ENCODE measurements around the gene SCP2. TPM values are rescaled to one million over a fixed set of nuclear protein-coding genes. Genes with fewer than 3 reads are reported as not detected.

The SCP2 gene, protein sequence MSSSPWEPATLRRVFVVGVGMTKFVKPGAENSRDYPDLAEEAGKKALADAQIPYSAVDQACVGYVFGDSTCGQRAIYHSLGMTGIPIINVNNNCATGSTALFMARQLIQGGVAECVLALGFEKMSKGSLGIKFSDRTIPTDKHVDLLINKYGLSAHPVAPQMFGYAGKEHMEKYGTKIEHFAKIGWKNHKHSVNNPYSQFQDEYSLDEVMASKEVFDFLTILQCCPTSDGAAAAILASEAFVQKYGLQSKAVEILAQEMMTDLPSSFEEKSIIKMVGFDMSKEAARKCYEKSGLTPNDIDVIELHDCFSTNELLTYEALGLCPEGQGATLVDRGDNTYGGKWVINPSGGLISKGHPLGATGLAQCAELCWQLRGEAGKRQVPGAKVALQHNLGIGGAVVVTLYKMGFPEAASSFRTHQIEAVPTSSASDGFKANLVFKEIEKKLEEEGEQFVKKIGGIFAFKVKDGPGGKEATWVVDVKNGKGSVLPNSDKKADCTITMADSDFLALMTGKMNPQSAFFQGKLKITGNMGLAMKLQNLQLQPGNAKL
- 38.7 to 64.8 TPM (median 51.0 TPM) in 5 replicates for total RNA-seq (2022; extraction: Qiagen RNA extraction; ENCODE audit: low read depth)

DNA sequence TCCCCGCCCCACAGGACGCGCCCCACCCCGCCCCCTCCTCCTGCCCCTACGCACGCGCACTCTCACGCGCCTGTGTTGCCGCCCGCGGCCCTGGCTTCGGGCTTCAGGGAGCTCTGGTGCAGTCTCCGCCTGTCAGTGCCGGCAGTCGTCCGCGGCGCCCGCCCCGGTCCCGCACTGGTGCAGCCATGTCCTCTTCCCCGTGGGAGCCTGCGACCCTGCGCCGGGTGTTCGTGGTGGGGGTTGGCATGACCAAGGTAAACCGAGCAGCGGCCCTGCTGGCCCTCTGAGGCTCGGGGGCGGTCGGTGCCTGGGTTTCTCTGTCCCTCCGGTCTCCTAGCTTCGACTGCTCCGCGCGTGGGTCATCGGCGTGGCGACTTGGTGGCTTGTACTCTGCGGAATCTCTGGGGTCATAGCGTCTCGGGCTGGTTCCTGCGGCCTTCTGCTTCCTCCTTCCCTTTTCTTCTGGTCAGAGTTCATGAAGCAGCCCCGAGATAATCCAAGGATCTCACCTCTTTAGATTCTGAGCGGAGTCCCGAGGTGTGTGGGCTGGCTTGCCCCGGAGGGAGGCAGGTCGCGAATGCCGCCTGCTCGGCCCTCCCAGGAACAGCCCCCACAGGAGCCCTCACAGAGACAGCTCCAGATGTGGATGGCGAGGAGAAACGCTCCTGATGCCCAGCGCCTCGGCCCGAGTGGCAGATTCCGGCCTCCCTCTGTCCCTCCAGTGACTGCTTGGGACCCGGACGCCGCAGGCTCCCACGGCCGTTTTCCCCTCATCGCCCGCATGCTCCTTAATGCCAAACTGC lies at the start of gene SCP2:
Gene SCP2 (plus strand): TSS at position 65 of the 803 bp plus-strand sequence. CDS start 121 bp downstream, at position 186.

DNA sequence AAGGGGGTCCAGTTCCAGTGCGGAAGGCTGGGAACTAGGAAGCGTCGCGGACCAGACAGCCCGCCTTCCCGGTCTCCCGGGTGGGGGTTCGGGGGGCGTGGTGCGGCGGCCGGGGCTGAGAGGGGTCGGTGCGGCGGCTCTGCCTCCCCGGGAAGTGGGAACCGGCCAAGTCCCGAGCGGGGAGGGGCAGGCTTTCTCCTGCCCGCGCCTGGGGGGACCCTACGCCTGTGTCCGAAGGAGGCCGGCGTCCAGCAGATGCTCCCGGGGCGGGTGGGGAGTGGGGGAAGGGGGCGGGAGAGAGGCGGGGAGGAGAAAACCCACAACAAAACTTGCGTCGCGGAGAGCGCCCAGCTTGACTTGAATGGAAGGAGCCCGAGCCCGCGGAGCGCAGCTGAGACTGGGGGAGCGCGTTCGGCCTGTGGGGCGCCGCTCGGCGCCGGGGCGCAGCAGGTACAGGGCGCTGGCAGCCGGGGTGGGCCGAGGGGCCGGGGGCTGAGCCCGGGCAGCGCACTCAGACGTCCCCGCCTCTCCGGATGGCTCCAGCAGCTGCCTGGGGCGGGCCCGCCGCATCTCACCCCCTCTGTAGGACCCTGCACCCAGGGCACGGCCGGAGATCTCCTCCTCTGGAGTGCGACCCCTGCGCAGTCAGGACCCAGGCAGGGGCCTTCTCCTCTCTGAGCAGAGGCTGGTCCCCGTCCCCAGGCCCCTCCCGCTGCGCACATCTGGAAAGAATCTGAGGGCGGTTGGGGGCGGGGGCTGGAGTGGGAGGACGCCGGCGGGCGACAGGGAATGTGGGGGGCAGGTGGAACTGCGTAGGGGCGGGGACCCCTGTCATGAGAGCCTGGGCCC lies 135.0 kb downstream of the SCP2 start, which contains the start of gene PODN:
Gene PODN (plus strand): TSS at position 355 of the 849 bp plus-strand sequence. CDS start 7,643 bp downstream, outside the sequence.

Other genes with a start within 250 kb of the SCP2 start
- 17.4 to 22.7 TPM (median 22.2 TPM) in 5 replicates for gene COA7, start 228.9 kb upstream of the SCP2 start, total RNA-seq (2022; extraction: Qiagen RNA extraction; ENCODE audit: low read depth)
- gene ZYG11B, start 200.8 kb upstream of the SCP2 start, total RNA-seq (2022; extraction: Qiagen RNA extraction; ENCODE audit: low read depth) = 3.6 to 6.4 TPM (median 5.3 TPM) in 5 replicates
- 2.1 to 2.8 TPM (median 2.5 TPM) in 5 replicates for gene ZYG11A, start 84.5 kb upstream of the SCP2 start, total RNA-seq (2022; extraction: Qiagen RNA extraction; ENCODE audit: low read depth)
- 7.8 to 12.7 TPM (median 10.4 TPM) in 5 replicates for gene ECHDC2, start 5.5 kb upstream of the SCP2 start, total RNA-seq (2022; extraction: Qiagen RNA extraction; ENCODE audit: low read depth)
- not detected in 5 replicates for gene PODN, start 134.9 kb downstream of the SCP2 start, total RNA-seq (2022; extraction: Qiagen RNA extraction; ENCODE audit: low read depth)
- gene SLC1A7, start 215.4 kb downstream of the SCP2 start, total RNA-seq (2022; extraction: Qiagen RNA extraction; ENCODE audit: low read depth) = 0.05 TPM in 1 of 5 replicates, not detected in the others